Measurements from ENCODE around the gene ZFAND3.

- 0 out of 2 replicates have a peak, but pooled peaks have one; percentile 0 for TF ChIP-seq CTCF (conservative IDR thresholded peaks at IDR 0.05; ENCODE audit: low read depth, low read length)
- TF ChIP-seq RCOR1 (IDR thresholded peaks at IDR 0.05; ENCODE audit: insufficient replicate concordance, low read length): no peak
- TF ChIP-seq RAD21 (IDR thresholded peaks at IDR 0.05; ENCODE audit: low read length): no peak
- TF ChIP-seq POLR2A (IDR thresholded peaks at IDR 0.05; ENCODE audit: low read depth, low read length): no peak
- no peak for TF ChIP-seq SMC3 (IDR thresholded peaks at IDR 0.05; ENCODE audit: low read depth, low read length)
- no peak for TF ChIP-seq RFX5 (IDR thresholded peaks at IDR 0.05; ENCODE audit: low read depth, low read length)
- TF ChIP-seq FOS (IDR thresholded peaks at IDR 0.05; ENCODE audit: low read depth, low read length): no peak
- no peak for TF ChIP-seq MXI1 (IDR thresholded peaks at IDR 0.05; ENCODE audit: borderline replicate concordance, low read depth, low read length)
- no peak for TF ChIP-seq CHD1 (IDR thresholded peaks at IDR 0.05; ENCODE audit: low read depth, low read length)
- TF ChIP-seq USF2 (IDR thresholded peaks at IDR 0.05; ENCODE audit: low read depth, low read length): no peak
These were observed 1.2 kb downstream of the ZFAND3 start for GRCh38 chr6:37820718-37821079.

All from IMR-90 (cell line).